ENCODE results near the gene HMGXB4. TPM values are rescaled to one million over a fixed set of nuclear protein-coding genes. Genes with fewer than 3 reads are reported as not detected.

The HMGXB4 gene
- polyA plus RNA-seq, 1 experiment: 15.1 TPM

- TF ChIP-seq CTCF (IDR thresholded peaks at IDR 0.05; ENCODE audit: insufficient read depth, low read depth, low read length): no peak
- POLR2A ChIA-PET: no interaction called here
- no peak for DNase-seq (ENCODE audit: low read depth)
- no peaks in the 10 kb centered on the region for H3K27me3 ChIP-seq (ENCODE audit: control insufficient read depth, insufficient read depth, low read length)
- CTCF ChIA-PET: no interaction called here
- no peak overlapping the region for H3K4me3 ChIP-seq (ENCODE audit: low read depth, low read length)
- H3K36me3 ChIP-seq (ENCODE audit: control insufficient read depth, insufficient read depth, low read length): peaks cover 10% of the 10 kb centered on the region
Measured at GRCh38 chr22:35269630-35270029, 12.3 kb downstream of the HMGXB4 start.

GRCh38 chr22:35274154-35274871 lies 17.0 kb downstream of the HMGXB4 start:
- H3K4me3 ChIP-seq (ENCODE audit: low read depth, low read length): no peak overlapping the region
- no peak for TF ChIP-seq CTCF (IDR thresholded peaks at IDR 0.05; ENCODE audit: insufficient read depth, low read depth, low read length)
- ChIA-PET CTCF (interaction anchor here (1.2 kb wide), 1 partner anchor 9 kb away, joined by 3 read pairs; no protein-coding TSS in a partner anchor), POLR2A (no interaction called here)
- peaks cover 6% of the 10 kb centered on the region for H3K36me3 ChIP-seq (ENCODE audit: control insufficient read depth, insufficient read depth, low read length)
- no peaks in the 10 kb centered on the region for H3K27me3 ChIP-seq (ENCODE audit: control insufficient read depth, insufficient read depth, low read length)
- no peak for DNase-seq (ENCODE audit: low read depth)

- no peak for TF ChIP-seq CTCF (IDR thresholded peaks at IDR 0.05; ENCODE audit: insufficient read depth, low read depth, low read length)
- no peak for DNase-seq (ENCODE audit: low read depth)
- POLR2A ChIA-PET: no interaction called here
- CTCF ChIA-PET: no interaction called here
- H3K36me3 ChIP-seq (ENCODE audit: control insufficient read depth, insufficient read depth, low read length): peaks cover 7% of the 10 kb centered on the region
- no peaks in the 10 kb centered on the region for H3K27me3 ChIP-seq (ENCODE audit: control insufficient read depth, insufficient read depth, low read length)
- H3K4me3 ChIP-seq (ENCODE audit: low read depth, low read length): no peak overlapping the region
Measured at GRCh38 chr22:35275580-35275979, 18.3 kb downstream of the HMGXB4 start.

GRCh38 chr22:35276019-35276418 lies 18.7 kb downstream of the HMGXB4 start:
- TF ChIP-seq CTCF (IDR thresholded peaks at IDR 0.05; ENCODE audit: insufficient read depth, low read depth, low read length): no peak
- peaks cover 7% of the 10 kb centered on the region for H3K36me3 ChIP-seq (ENCODE audit: control insufficient read depth, insufficient read depth, low read length)
- no peak overlapping the region for H3K4me3 ChIP-seq (ENCODE audit: low read depth, low read length)
- ChIA-PET CTCF (interaction anchor here (1.1 kb wide), 1 partner anchor 10 kb away, joined by 3 read pairs; no protein-coding TSS in a partner anchor), POLR2A (no interaction called here)
- DNase-seq (ENCODE audit: low read depth): no peak
- no peaks in the 10 kb centered on the region for H3K27me3 ChIP-seq (ENCODE audit: control insufficient read depth, insufficient read depth, low read length)

GRCh38 chr22:35288116-35288515 lies 30.8 kb downstream of the HMGXB4 start:
- peaks cover 15% of the 10 kb centered on the region for H3K36me3 ChIP-seq (ENCODE audit: control insufficient read depth, insufficient read depth, low read length)

More at GRCh38 chr22:35288116-35288515, 30.8 kb downstream of the HMGXB4 start:
- no peak for DNase-seq (ENCODE audit: low read depth)
- Histone ChIP-seq H3K4me3 (ENCODE audit: low read depth, low read length) (no peak overlapping the region), H3K27me3 (ENCODE audit: control insufficient read depth, insufficient read depth, low read length) (no peaks in the 10 kb centered on the region)
- POLR2A ChIA-PET: no interaction called here
- no peak for TF ChIP-seq CTCF (IDR thresholded peaks at IDR 0.05; ENCODE audit: insufficient read depth, low read depth, low read length)
- CTCF ChIA-PET: interaction anchor here (0.6 to 1.7 kb wide), 2 partner anchors 11 to 23 kb away, joined by 3 to 4 read pairs; no protein-coding TSS in a partner anchor
